Measurements from ENCODE around the gene ETFA.

ETFA gene

DNA sequence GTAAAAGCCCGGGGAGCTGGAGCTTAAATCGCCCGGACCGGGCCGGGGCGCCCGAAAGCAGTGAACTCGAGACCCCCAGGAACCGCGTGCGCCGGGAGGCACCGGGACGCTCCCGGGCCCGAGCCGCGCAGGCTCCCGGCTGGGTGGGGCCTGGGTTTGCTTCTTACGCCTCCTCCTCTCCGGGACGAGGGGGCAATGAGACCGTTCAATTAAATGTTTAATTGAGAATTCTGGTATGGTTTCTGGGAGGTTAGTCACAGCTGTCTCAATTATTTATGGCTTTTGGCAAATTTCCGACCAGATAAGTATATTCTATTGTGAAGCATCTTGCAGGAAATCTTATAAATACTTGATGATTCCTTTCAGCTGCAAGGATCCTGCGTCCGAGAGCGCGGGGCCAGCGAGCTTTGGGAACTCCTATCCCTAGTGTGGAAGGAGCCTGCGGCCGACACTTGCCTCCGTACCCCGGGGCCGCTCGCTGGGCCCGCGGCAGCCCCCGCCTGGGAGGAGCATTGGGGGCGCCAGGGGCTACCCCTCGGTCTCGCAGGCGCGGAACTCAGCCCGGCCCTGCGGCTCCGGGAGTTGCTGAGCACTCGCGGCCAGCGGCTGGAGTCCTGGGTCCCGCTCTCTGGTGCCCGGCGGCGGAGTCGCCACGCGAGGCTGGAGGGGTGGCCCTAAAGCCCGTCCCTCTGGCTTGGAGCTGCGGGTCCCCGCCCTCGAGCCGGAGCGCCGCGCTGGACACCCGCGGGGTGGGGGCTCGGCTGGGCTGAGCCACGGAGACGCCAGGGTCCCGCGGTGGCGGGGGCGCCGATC lies 35.6 kb upstream of the ETFA start (continued):
- TF ChIP-seq KLF8 (tag by site-specific recombination; IDR thresholded peaks at IDR 0.05) (peak; percentile 41; the same call in 1 of the 2 replicates), ZBTB8A (tag by site-specific recombination; IDR thresholded peaks at IDR 0.05) (peak; percentile 60), ZNF76 (tag by site-specific recombination; IDR thresholded peaks at IDR 0.05; ENCODE audit: borderline replicate concordance, low read depth) (peak; percentile 10; the same call in 1 of the 2 replicates), SCRT2 (tag by site-specific recombination; IDR thresholded peaks at IDR 0.05) (peak; percentile 43), ZNF660 (tag by site-specific recombination; IDR thresholded peaks at IDR 0.05) (0 out of 2 replicates have a peak, but pooled peaks have one; percentile 18), ZBTB20 (tag by site-specific recombination; IDR thresholded peaks at IDR 0.05) (peak; percentile 82), ZNF239 (tag by site-specific recombination; IDR thresholded peaks at IDR 0.05) (no peak), GLIS2 (tag by site-specific recombination; IDR thresholded peaks at IDR 0.05) (0 out of 2 replicates have a peak, but pooled peaks have one; percentile 10), GLIS1 (tag by site-specific recombination; IDR thresholded peaks at IDR 0.05) (peak; percentile 22; the same call in 1 of the 2 replicates), MEIS1 (CRISPR knock-in tag; IDR thresholded peaks at IDR 0.05; ENCODE audit: borderline replicate concordance) (peak; percentile 74; the same call in 1 of the 2 replicates), HOXC10 (CRISPR knock-in tag; IDR thresholded peaks at IDR 0.05) (0 out of 2 replicates have a peak, but pooled peaks have one; percentile 65), ZNF169 (tag by site-specific recombination; IDR thresholded peaks at IDR 0.05) (no peak), ZNF664 (tag by site-specific recombination; IDR thresholded peaks at IDR 0.05) (peak; percentile 34; the same call in 1 of the 2 replicates), ZIC2 (tag by site-specific recombination; IDR thresholded peaks at IDR 0.05) (peak; percentile 42)
- TF ChIP-seq, protein P1, sequence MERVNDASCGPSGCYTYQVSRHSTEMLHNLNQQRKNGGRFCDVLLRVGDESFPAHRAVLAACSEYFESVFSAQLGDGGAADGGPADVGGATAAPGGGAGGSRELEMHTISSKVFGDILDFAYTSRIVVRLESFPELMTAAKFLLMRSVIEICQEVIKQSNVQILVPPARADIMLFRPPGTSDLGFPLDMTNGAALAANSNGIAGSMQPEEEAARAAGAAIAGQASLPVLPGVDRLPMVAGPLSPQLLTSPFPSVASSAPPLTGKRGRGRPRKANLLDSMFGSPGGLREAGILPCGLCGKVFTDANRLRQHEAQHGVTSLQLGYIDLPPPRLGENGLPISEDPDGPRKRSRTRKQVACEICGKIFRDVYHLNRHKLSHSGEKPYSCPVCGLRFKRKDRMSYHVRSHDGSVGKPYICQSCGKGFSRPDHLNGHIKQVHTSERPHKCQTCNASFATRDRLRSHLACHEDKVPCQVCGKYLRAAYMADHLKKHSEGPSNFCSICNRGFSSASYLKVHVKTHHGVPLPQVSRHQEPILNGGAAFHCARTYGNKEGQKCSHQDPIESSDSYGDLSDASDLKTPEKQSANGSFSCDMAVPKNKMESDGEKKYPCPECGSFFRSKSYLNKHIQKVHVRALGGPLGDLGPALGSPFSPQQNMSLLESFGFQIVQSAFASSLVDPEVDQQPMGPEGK (tag by site-specific recombination; IDR thresholded peaks at IDR 0.05): peak; percentile 20
- TF ChIP-seq, protein P2, sequence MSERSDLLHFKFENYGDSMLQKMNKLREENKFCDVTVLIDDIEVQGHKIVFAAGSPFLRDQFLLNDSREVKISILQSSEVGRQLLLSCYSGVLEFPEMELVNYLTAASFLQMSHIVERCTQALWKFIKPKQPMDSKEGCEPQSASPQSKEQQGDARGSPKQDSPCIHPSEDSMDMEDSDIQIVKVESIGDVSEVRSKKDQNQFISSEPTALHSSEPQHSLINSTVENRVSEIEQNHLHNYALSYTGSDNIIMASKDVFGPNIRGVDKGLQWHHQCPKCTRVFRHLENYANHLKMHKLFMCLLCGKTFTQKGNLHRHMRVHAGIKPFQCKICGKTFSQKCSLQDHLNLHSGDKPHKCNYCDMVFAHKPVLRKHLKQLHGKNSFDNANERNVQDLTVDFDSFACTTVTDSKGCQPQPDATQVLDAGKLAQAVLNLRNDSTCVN (tag by site-specific recombination; optimal IDR thresholded peaks at IDR 0.05): peak; percentile 84
- TF ChIP-seq, protein P3, sequence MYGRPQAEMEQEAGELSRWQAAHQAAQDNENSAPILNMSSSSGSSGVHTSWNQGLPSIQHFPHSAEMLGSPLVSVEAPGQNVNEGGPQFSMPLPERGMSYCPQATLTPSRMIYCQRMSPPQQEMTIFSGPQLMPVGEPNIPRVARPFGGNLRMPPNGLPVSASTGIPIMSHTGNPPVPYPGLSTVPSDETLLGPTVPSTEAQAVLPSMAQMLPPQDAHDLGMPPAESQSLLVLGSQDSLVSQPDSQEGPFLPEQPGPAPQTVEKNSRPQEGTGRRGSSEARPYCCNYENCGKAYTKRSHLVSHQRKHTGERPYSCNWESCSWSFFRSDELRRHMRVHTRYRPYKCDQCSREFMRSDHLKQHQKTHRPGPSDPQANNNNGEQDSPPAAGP (tag by site-specific recombination; IDR thresholded peaks at IDR 0.05): peak; percentile 37; the same call in 1 of the 2 replicates

DNA sequence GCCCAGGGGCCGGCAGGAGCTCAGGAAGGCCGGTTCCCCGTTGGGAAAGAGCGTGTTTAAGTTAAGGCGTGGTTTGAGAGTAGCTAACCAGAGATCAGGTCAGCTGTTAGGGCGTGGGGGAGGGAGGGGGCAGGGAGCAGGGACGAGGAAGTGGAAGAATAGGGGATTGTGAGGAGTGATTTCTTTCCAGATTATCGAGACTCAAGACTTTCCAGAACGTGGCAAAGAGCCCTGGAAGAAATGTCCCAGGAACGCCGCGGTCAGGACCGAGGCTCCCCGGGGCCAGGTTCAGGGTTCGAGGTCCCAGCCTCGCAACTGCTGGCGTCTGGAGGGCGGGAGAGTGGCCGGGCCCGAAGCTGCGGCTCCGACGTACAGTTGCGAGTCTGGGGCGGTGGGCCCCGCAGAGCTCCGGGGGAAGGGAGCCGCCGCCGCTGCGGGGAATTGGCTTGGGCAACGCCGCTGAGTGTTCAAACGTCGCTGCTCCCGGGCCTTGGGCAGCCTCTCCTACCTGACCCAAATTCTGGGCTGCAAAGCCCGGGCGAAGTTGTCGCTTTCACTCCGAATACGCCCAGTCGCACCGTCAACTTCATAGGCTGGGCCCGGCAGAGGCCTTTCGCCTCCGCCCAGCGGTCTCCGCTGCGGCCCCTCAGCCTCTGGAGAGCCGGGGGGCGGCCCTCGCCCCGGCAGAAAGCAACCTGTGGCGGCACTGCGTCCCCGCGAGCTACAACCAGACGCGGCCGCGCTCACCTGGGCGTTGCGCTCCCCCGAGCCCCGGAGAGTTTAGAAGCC lies 34.8 kb upstream of the ETFA start:
- Histone ChIP-seq H3K4me3 (ENCODE audit: low read depth, low read length) (peak overlapping the region; percentile 59), H3K27ac (ENCODE audit: extremely low read depth, low read depth, low read length) (peak overlapping the region; percentile 86), H3K4me1 (ENCODE audit: control insufficient read depth, insufficient read depth, low read length) (peaks cover 39% of the 10 kb centered on the region), H3K36me3 (ENCODE audit: control insufficient read depth in 2 of 2, insufficient read depth in 1 of 2, low read length in 2 of 2) (peaks cover 0 to 21% of the 10 kb centered on the region in 2 experiments; a peak in 1 of 3 replicates), H3K9me3 (ENCODE audit: control insufficient read depth, insufficient read depth, low read depth, low read length) (no peaks in the 10 kb centered on the region)
- POLR2A ChIA-PET: interaction anchor here (0.6 to 6.2 kb wide), 10 partner anchors 9 to 66 kb away, joined by 3 to 134 read pairs (median 3); partner anchors contain the start of genes ETFA and ISL2
- CTCF ChIA-PET: interaction anchor here (0.6 to 1.7 kb wide), 6 partner anchors 10 to 1857 kb away, joined by 3 to 9 read pairs (median 4); partner anchors contain the start of gene ISL2
- TF ChIP-seq KLF7 (tag by site-specific recombination; IDR thresholded peaks at IDR 0.05; ENCODE audit: borderline replicate concordance) (peak; percentile 93; the same call in 1 of the 2 replicates), MZF1 (tag by site-specific recombination; IDR thresholded peaks at IDR 0.05; ENCODE audit: borderline replicate concordance) (peak; percentile 79; the same call in 1 of the 2 replicates), OSR2 (tag by site-specific recombination; IDR thresholded peaks at IDR 0.05) (peak; percentile 81), ZIC2 (tag by site-specific recombination; IDR thresholded peaks at IDR 0.05) (peak; percentile 88), GLIS2 (tag by site-specific recombination; IDR thresholded peaks at IDR 0.05) (peak; percentile 76), ZNF341 (tag by site-specific recombination; IDR thresholded peaks at IDR 0.05; ENCODE audit: low read depth) (peak; percentile 52), ZNF114 (tag by site-specific recombination; IDR thresholded peaks at IDR 0.05) (no peak), PRDM1 (tag by site-specific recombination; IDR thresholded peaks at IDR 0.05) (0 out of 2 replicates have a peak, but pooled peaks have one; percentile 4), EGR2 (tag by site-specific recombination; IDR thresholded peaks at IDR 0.05; ENCODE audit: low read depth) (peak; percentile 74)
- TF ChIP-seq, protein P1 (tag by site-specific recombination; IDR thresholded peaks at IDR 0.05): peak; percentile 91

Data from HEK293 (cell line).